Activated gamma-delta T cell (primary cell): ENCODE results near the gene OLIG3.

ENCODE experiments used
- DNase-seq: peaks from one replicate; lab custom pipeline; 2025; lab: John Stamatoyannopoulos, UW

The OLIG3 gene

DNA sequence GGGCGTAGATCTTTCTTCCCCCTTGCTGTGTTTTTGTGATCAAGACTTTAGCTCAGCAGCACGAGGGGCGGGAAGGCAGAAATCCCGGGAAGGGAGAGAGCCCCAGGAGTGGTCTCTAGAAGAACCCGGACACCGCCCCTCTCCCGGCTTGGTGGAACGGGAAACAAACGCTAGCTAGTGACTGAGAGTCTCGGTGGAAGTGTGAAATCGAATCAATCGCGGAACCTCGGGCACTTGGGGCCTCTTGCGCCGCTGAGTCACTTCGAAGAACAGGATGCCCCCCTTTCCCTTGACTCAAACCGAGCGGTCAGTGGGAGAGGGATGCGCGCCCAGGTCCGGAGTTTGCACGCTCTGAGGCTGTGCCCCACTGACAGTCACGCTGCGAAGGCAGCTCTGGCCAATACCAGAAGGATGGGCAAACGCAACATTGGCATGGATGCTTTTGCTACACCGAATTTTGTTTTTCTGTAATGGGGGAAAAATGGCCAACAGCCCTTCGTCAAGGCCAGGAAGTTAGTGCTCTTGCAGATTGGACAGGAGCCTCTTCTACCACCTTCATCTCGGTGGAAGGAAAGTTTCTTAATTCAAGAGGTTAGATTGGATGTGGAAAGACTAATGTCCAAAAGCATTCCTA is 1.6 kb upstream of the OLIG3 start:
- DNase-seq, result no peak

DNA sequence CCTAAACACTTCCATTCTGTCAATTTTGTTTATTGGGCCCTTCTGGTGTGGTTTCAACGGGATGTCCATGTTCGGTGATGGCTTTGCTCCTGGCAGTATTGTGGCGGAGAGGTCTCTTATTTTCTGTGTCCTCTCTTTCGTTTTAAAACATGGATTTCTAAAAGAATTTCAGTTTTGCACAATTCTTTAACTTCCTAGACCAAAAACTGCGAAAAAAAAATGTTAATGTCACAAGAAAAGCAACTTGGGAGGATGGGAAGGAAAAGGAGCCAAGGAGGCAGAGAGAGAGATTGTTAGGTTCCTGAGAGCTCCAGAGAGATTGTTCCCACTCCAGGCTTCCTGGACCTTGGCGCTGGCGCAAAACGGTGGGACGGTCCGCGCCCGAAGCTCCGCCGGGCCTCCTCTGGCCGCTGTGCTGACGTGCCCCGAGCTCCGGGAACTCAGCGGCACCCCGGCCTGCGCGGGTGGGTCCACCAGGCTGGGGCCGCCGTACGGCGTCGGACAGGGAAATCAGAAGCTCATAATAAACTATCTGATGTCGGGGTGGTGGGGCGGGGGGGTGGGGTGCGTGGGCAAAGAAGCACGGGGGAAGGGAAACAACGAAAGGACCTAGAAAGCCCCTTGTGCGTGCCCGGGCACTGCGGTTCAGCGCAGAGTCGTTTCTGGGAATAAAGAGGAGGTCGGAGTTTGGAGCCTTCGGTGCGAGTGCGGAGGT is 951 bp upstream of the OLIG3 start:
- no peak for DNase-seq

DNA sequence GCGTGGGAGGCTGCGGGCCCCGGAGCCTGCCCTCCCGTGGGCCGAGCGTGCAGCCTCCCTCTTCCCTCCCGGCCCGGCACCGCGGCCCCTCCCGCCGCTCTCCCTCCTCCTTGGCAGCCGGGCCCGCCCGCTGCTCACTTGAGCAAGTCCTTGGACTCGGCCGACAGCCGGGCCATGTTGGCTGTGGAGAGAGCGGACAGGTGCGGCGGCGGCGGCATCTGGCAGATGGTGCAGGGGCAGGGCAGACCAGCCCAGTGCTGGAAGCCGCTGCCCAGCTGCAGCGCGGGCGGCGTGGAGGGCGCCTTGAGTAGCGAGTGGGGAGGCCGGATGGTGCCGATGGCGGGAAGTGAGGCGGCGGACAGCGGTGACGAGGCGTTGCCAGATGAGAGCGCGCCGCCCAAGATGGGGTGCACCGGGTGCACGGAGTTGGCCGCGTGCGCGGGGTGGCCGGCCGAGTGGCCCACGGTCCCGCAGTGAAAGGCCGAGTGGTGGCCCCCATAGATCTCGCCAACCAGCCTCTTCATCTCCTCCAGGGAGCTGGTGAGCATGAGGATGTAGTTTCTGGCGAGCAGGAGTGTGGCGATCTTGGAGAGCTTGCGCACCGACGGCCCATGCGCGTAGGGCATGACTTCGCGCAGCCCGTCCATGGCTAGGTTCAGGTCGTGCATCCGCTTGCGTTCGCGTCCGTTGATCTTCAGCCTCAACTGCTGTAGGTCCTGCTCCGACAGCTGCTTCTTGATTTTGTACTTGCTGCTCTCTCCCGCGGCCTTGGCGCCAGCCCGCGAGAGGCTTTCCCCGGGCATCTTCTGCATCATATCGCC is 766 bp downstream of the OLIG3 start:
- DNase-seq, result peak; percentile 19

DNA sequence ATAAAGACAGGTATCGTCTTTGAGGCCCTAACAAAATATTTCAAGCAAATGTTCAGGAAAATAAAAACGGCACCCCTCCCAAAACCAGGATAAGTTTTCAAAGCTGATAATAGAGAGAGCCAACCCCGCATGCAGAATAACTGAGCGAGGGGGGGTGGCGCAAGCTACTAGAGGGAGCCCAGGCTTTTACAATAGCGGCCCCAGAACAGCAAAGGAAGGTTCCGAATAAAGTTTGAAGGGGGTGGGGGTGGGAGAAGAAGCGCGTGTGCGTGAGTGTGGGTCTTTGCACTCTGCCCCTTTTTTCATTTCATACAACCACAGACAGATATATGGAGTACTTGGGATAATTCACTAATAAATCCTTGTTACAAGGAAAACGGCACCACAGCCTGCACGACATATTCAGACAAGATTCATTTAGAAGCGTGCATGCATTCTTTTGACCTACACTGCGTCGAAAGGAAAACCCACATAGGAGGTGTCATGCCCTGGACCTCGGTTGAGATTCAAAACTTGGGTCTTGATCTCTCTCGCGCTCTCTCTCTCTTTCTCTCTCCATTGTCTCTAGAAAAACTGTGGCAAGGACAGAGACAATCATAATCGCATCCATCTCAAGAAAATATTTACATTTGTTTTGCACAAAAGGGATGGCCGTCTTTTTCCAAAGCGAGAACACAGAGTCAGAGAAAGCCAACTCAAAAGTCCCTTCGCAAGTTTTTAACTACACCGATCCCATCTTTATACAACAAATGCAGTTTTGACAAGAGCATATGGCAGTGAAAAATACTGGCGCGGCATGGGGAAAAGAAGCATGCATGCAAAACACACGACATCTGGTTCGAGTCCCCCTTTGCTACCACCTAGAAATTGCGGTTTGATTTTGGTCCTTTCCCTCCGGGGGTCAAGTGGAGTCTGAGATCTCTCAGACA is 1.6 kb downstream of the OLIG3 start:
- DNase-seq, result no peak

DNA sequence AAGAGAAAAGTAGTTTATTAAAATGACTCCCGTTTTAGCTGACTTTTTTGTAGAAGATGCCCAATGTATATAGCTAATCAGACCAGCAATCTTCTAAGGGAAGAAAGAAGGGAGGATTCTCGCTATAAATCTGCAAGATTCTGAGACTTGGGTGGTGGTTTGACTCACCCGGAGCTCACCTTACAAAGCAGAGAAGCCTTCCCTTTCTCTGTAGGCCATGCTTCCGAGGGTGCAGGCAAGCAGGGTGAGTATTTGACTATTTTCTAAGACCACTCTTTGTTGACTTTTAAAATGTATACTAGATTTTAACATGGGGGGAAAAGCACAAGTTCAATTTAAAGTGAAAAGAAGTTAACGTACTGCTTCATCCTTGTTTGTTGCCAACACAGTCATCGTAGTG is 2.7 kb downstream of the OLIG3 start:
- no peak for DNase-seq

DNA sequence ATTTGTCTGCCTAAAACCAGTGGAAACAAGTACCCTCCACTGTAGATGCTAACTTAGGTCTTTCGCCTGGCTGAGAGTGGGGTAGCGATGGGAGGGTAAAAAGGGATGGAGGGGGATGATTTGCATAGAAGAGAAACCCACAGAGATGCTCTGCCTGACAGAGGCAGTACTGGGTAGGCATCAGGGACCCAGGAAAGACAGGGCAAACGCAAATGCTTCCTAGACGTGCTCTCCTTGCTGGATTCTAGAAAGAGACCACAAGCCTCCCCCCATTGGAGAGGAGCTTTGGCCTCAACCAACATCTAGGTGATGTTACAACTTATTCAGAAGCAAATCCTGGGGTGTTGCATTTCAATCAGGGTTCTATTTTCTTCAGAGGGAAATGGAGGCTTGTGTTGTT is 3.2 kb downstream of the OLIG3 start:
- DNase-seq, result no peak

DNA sequence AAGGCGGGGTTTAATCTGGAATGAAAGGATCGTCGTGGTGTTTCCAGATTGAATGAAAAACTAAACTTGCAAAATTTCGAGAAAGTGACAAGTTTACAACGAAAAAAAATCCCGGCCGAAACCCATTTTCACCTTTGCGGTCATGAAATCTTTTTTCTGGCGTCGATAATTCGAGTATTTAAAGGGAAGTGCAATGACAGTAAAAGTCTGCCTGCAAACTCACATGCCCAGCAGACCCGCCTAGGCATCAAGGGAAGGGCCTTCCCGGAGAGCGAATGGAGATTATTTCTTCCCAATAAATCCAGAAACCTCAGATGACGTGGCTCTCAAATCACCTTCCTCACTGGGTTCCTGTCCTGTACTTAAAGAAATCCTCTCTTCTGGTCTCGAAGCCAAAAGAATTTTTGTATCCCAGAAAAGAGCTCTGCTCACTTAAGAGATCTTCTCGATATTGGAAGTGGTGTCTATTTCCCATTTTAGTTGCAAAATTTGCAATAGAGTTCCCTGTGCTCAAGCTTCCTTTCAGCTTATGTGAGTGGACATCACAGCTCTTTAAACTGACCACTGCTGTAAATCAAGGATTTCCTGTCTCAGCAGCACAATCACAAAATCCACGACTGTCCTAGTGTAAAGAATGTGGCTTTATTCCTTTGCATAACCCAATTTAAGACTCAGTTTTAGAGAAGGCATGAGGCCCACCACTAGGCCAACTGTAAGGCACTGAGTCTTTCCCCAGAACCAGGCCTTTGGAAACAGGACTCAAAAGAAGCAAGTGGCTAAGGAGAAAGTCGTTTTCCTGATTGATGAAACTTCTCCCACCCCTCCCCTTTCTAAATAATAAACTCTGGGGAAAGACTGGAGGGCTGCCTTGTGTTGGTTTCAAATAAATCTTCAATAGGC is 3.9 kb downstream of the OLIG3 start:
- DNase-seq, result no peak

DNA sequence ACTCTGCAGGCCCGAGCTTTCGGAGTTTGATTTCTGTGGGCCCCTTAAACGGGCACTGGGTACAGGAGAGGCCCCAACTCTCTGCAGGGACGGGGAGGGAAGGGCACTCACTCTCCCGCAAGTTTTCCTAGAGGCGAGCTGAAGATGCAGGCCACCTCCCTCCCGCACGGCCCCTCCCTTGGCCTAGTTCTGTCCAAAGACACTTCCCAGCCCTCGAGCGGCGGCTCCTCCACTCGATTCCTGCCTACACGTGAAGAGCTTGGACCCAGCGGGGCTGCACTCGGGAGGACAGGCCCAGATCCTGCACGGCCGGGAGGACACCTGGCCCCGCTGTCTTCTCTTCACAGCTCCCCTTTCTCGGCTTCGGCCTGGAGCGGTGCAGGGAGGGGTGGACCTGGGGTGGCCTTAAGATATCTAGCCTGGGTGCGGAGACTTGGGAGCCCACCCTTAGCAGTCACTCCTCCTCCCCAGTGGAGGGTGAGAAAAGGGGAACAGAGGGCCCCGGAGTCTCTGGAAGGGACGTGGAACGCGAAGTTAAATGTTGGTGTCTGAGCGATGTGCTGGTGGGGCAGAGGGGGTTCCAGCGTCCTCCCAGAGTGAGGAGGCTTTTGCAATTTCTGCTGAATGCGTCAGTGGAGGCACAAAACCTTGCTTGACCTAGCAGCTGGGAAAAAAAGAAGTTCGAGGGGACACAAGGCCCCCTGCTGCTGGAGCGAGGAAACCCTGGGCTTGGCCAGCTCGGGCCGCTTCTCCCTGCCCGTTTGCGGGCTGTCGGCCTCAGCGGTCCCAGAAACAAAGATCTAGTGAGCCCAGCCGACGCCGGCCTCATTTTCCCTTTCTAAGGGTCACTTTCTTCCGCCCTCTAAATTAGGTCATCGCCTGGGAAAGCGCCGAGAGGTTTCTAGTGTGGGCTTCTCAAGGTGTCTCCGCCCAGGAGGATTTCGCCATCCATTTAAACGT is 4.9 kb downstream of the OLIG3 start:
- DNase-seq, result no peak

DNA sequence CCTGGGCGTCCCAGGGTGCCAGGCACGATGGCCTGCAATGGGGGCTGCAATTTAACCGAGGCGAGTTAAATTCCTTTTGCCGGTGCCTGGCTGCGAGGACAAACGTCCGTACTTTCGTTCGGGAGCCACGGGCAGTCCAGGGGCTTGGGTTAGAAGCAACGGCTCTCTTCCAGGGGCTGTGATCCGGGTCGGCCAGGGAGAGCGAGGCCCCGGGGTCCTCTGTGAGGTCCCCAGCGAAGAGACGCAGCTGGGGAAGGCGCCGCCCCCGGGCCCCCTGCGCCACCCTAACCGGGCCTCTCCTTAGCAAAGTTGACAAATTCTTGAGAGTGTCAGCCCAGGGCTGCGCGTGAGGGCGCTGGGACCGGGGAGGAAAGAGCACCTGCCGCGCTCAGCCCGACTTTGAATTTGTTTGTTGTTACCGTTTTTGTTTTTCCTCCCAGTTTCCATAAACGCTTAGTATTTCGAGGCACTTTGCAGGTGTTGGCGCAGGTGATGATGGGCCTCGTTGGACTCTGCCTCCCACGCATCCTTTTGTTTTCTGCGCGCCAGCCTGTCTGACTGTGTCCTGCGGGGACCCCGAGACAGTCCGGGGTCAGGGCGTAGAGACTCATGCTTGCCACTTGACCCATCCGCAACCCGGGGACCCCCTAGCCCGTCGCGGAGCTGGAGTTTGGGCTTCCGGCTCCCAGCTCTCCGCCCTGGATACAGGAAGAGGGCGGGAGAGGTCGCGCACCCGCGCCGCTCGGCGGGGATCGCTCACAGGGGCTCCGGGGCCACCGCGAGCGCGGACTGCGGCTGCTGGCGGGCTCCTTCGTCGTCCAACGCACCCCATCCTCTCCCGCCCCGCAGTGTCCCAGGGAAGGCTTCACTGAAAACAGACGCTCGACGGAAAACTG is 5.8 kb downstream of the OLIG3 start:
- peak; percentile 13 for DNase-seq

DNA sequence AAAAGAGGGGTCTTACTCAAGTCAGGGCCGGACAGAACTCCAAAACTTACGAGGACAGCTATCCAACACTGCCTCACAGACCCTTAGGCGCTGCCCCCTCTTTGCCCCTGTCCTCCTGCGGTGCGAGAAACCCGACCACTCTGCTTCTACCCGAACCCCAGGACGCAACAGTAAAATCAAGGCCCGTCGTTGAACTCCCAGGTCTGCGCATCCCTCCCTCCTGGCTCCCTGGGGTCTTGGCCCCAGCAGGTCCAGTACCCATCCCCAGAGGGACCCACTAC is 6.4 kb downstream of the OLIG3 start:
- DNase-seq, result no peak

DNA sequence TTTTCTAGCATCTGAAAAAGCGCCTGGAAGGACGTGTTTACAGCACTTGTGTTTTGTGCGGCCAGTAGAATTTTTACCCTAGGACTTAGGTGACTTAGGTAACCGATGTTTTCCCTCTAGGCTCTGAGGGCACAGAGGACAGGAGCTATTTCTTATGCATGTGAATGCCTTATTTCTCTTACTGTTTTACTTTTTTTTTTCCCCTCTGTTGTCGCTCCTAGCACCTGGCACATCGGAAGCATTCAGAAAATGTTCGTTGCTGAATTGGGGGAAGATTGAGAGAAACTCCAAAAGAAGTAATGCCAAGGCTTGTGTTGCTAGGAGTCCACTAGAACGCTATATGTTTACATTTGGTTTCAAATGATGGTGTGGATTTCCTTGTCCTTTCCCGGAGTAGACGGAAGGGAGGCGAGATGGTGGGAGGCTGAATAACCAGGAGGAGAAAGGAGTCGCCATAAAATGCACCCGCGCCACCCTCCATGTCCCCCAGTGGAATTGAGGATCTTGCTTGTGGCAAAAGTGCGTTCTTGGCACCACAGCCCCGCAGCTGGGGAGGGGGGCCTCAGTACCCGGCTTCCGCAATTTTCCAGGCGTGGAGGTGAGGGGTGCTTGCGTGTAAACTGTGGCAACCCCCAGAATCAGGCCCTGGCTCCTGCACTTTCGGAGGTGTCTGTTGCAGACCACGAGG is 6.9 kb downstream of the OLIG3 start:
- no peak for DNase-seq

DNA sequence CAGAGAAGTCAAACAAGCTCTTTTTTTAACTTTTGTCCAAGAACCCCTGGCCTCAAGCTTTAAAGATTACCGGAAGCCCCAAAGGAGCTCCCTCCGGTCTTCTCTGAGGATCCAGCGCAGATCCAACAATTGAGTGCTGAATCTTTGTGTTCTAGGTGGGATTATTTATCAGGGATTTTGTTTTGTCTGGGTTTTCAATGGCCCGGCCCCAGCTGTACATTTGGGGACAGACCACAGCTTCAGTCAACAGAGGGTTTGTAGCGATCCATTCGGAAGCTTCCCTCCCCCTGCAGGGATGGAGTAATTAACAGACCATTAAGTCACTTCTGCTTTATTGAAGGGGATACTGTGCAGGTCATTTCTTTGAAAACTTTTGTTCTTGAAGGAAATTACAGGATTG is 7.8 kb downstream of the OLIG3 start:
- no peak for DNase-seq

DNA sequence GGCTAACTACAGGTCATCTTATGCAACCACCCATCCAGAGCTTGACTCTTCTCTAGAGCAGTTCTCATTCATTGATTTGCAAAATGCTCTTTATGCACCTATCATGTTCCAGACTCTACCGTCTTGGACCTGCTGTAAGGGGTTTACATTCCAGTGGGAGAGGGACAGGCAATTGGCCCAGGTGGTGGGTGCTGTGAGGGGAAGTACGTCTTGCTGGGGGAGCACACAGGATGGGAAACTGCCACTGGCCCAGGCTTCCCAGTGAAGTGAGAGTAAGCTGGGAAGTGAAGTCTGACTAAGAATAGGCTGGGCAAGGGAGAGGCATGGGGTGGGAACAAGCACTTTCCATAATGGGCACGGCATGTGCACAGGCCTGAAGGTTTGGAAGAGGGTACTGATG is 13.8 kb downstream of the OLIG3 start:
- no peak for DNase-seq

DNA sequence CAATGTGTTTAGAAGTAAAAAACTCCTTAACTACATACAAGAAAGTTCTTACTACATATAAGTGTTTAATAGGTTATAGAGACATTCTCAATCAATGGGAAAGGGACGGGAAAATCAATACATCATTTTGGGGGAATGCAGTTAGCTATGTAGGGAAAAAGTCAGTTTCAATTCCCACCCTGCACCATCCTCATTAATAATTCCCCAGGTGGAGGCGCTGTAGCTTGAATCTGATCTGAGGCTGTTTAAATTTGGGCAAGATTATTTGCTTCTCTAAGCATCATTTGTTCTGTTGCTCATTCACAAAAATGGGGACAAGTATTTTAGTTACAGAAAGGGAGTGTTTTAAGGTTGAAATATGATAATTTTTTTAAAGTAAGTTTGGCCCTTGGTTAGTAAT is 19.1 kb downstream of the OLIG3 start:
- no peak for DNase-seq

DNA sequence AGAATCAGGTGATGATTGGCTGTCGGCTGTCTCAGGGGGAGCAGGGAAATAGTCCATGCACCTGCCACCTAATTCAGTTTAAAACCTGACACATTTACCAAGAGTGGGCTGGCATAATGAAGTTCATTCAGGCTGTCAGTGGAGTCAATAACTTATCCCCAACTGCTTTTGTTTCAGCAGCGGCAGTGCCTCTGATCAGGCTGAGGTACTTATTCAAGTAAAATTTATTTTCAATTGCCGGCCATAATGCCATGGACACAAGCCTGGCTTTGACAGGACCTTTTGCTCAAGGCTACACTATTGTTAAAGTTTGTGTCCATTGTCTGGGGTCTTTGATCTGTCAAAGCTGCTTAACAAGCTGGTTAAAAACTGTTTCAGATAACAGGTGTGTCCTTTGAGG is 20.6 kb downstream of the OLIG3 start:
- DNase-seq, result no peak

DNA sequence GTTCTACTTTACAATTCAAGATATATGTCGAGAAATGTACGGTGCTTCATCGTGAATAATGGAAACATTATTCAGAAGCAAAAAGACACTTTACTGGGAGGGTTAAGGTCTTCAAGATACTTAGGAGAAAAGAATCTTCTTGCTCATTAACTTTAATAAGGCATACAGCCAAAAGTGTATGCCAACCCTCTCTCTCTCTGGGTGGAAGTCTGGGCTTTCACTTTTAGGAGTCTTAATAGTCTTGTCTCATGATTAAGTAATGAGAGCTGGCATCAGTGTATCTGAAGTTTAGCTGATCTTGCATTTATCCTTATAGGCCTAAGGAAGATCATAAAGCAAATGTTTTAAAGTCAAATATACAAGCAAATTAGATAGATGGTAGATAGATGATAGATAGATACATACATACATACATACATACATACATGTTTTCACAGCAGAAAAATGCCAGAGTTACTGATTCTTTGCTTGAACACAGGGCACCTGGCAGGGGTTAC is 21.5 kb downstream of the OLIG3 start:
- DNase-seq, result no peak

DNA sequence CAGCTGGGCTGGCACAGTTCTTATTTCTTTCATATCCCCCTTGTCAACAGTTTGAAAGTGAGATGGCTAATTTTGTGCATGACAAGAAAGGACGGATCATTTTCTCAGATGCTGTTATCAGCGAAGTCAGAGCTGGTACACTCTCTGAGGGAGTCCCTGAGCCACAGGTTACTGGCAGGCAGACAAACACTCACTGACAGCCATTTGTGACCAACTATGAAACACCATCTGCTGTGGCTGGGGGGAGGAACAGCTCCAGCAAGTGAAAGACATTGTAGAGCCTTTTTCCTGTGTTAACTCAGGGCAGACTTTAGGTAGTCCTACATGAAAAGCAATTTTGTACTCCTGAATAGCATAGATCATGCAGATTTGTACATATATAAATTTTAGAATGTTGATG is 22.2 kb downstream of the OLIG3 start:
- DNase-seq, result no peak

DNA sequence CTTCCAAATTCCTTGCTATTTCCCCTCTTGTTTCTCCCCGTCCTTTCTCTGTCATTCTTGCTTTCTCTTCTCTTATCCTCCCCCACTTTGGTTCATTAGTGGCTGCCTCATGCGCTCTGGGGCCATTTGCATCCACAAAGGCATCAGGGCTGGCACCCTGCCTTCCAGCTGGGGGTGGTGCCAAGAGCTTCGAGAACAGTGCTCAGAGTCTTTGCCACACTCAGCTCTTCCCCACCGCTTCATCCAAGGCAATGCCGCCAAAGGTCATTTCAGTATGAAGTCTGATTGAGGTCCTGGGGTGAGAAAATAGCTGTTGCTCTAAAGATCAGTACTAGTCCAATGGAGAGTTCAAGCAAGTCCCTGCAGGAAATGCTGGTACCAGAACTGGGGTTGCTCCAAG is 22.7 kb downstream of the OLIG3 start:
- no peak for DNase-seq
